HG03025 (cell line): ENCODE measurements around the gene GPR3.

Experiments used
- ATAC-seq: cut with Tn5 transposase; IDR thresholded peaks from one replicate; pipeline ENCODE4 v1.9.1; 2021; ENCODE audit warnings: mild to moderate bottlenecking, moderate library complexity; ENCODE audit not compliant: unreplicated experiment, low FRiP score

The GPR3 gene

GRCh38 chr1:27358038-27358927, 34.1 kb upstream of the GPR3 start:
- ATAC-seq: no peak

GRCh38 chr1:27358928-27359313, 33.5 kb upstream of the GPR3 start:
- ATAC-seq: no peak

GRCh38 chr1:27359822-27360158, 32.6 kb upstream of the GPR3 start:
- no peak for ATAC-seq

GRCh38 chr1:27360159-27361043, 32.0 kb upstream of the GPR3 start:
- no peak for ATAC-seq

GRCh38 chr1:27361044-27361402, 31.4 kb upstream of the GPR3 start:
- no peak for ATAC-seq

GRCh38 chr1:27361553-27361952, 30.9 kb upstream of the GPR3 start:
- ATAC-seq: no peak

GRCh38 chr1:27363766-27364695, 28.4 kb upstream of the GPR3 start:
- ATAC-seq: no peak

- ATAC-seq: no peak
These were observed 27.6 kb upstream of the GPR3 start for GRCh38 chr1:27364696-27365371.

- ATAC-seq: peak; percentile 19
These were observed 26.9 kb upstream of the GPR3 start for GRCh38 chr1:27365372-27366112.

GRCh38 chr1:27366113-27366410, 26.4 kb upstream of the GPR3 start:
- ATAC-seq: peak; percentile 20

- ATAC-seq: peak; percentile 41
These were observed 25.8 kb upstream of the GPR3 start, which contains the start of gene MAP3K6 for GRCh38 chr1:27366411-27367159. Gene MAP3K6 (minus strand): TSS chr1:27366961. CDS start chr1:27366597, 364 bp downstream.

GRCh38 chr1:27367160-27367650, 25.2 kb upstream of the GPR3 start:
- no peak for ATAC-seq

GRCh38 chr1:27368869-27369582, 23.4 kb upstream of the GPR3 start:
- no peak for ATAC-seq

GRCh38 chr1:27372022-27372807, 20.2 kb upstream of the GPR3 start:
- no peak for ATAC-seq

- no peak for ATAC-seq
These were observed 19.4 kb upstream of the GPR3 start for GRCh38 chr1:27372808-27373690.
